HEK293 (cell line): ENCODE data around the gene HNRNPL.

ENCODE experiments used
- CTCF ChIA-PET: fragments of 350-600 bp; formaldehyde crosslinking; extraction: SDS; loops from one replicate; lab custom pipeline; 2021; ENCODE audit warnings: antibody characterized with exemption; lab: Yijun Ruan, JAX
- POLR2A ChIA-PET: fragments of 300-600 bp; formaldehyde crosslinking; extraction: SDS; loops from one replicate; lab custom pipeline; 2020; ENCODE audit warnings: antibody characterized with exemption, inconsistent platforms; lab: Yijun Ruan, JAX
- H3K27ac ChIP-seq: fragments of 200-500 bp; sonication (Bioruptor generic); 2 replicates; pipeline ENCODE4 v1.5.1; 2014; ENCODE audit warnings: low read depth, low read length, control low read depth, inconsistent platforms; ENCODE audit errors: extremely low read depth
- H3K36me3 ChIP-seq, 2 experiments: fragments of 200-500 bp in 1 of 2; sonication (Bioruptor generic) in 1 of 2; 1 replicate in 1 of 2; 2 replicates in 1 of 2; pipeline ENCODE4 v1.5.1; 2014 to 2017; ENCODE audit warnings: inconsistent platforms in 2 of 2, low read length in 2 of 2; ENCODE audit not compliant: control insufficient read depth in 2 of 2, insufficient read depth in 1 of 2
- H3K4me1 ChIP-seq: fragments of 200-500 bp; sonication (Bioruptor generic); 2 replicates; pipeline ENCODE4 v1.5.1; 2014; ENCODE audit warnings: mild to moderate bottlenecking, low read length, inconsistent platforms; ENCODE audit not compliant: control insufficient read depth, insufficient read depth
- H3K4me3 ChIP-seq: 2 replicates; pipeline ENCODE4 v1.5.1; 2011; ENCODE audit warnings: low read depth, mild to moderate bottlenecking, control low read depth, low read length, moderate library complexity
- H3K9me3 ChIP-seq: fragments of 200-500 bp; sonication (Bioruptor generic); 2 replicates; pipeline ENCODE4 v1.5.1; 2014; ENCODE audit warnings: low read depth, low read length, inconsistent platforms; ENCODE audit not compliant: control insufficient read depth, insufficient read depth
- ELK4 ChIP-seq: IDR thresholded peaks from 2 replicates; pipeline ENCODE4 v1.6.1; 2011; ENCODE audit warnings: mild to moderate bottlenecking, low read depth, low read length, borderline replicate concordance
- GLI4 ChIP-seq: fragments of 450-650 bp; formaldehyde crosslinking; IDR thresholded peaks from 2 replicates; pipeline ENCODE4 v1.5.1; 2016; ENCODE audit warnings: missing biosample characterization, missing genetic modification characterization
- GLIS2 ChIP-seq: fragments of 450-650 bp; formaldehyde crosslinking; IDR thresholded peaks from 2 replicates; pipeline ENCODE4 v1.5.1; 2016; ENCODE audit warnings: missing biosample characterization, missing genetic modification characterization
- KLF10 ChIP-seq: fragments of 450-650 bp; IDR thresholded peaks from 2 replicates; pipeline ENCODE4 v1.5.1; 2018; ENCODE audit warnings: missing biosample characterization, mild to moderate bottlenecking, missing genetic modification characterization
- PBX3 ChIP-seq: sonication (generic); formaldehyde crosslinking; IDR thresholded peaks from 2 replicates; pipeline ENCODE4 v1.8.1; 2022; ENCODE audit warnings: mild to moderate bottlenecking, moderate library complexity, missing genetic modification reagents
- ZBTB21 ChIP-seq: fragments of 450-650 bp; formaldehyde crosslinking; IDR thresholded peaks from 2 replicates; pipeline ENCODE4 v1.5.1; 2017; ENCODE audit warnings: missing biosample characterization, missing genetic modification characterization
- ZBTB26 ChIP-seq: fragments of 450-650 bp; formaldehyde crosslinking; optimal IDR thresholded peaks from 2 replicates; pipeline ENCODE3; 2016; ENCODE audit warnings: missing biosample characterization, mild to moderate bottlenecking, missing genetic modification characterization
- ZFP37 ChIP-seq: fragments of 450-650 bp; formaldehyde crosslinking; IDR thresholded peaks from 2 replicates; pipeline ENCODE4 v1.5.1; 2016; ENCODE audit warnings: missing biosample characterization, missing genetic modification characterization
- ZIC2 ChIP-seq: fragments of 450-650 bp; formaldehyde crosslinking; IDR thresholded peaks from 2 replicates; pipeline ENCODE4 v1.5.1; 2016; ENCODE audit warnings: missing biosample characterization, missing genetic modification characterization
- ZNF146 ChIP-seq: fragments of 450-650 bp; formaldehyde crosslinking; IDR thresholded peaks from 2 replicates; pipeline ENCODE4 v1.5.1; 2016; ENCODE audit warnings: missing biosample characterization, missing genetic modification characterization
- ZNF184 ChIP-seq: fragments of 450-650 bp; IDR thresholded peaks from 2 replicates; pipeline ENCODE4 v1.5.1; 2018; ENCODE audit warnings: missing biosample characterization, mild to moderate bottlenecking, missing genetic modification characterization
- ZNF202 ChIP-seq: fragments of 450-650 bp; formaldehyde crosslinking; IDR thresholded peaks from 2 replicates; pipeline ENCODE4 v1.5.1; 2016; ENCODE audit warnings: missing biosample characterization, missing genetic modification characterization, borderline replicate concordance
- ZNF214 ChIP-seq: fragments of 450-650 bp; formaldehyde crosslinking; IDR thresholded peaks from 2 replicates; pipeline ENCODE4 v1.5.1; 2017; ENCODE audit warnings: missing biosample characterization, mild to moderate bottlenecking, missing genetic modification characterization, borderline replicate concordance
- ZNF350 ChIP-seq: fragments of 450-650 bp; formaldehyde crosslinking; IDR thresholded peaks from 2 replicates; pipeline ENCODE4 v1.5.0; 2017; ENCODE audit warnings: missing biosample characterization, mild to moderate bottlenecking, missing genetic modification characterization
- ZNF394 ChIP-seq: fragments of 450-650 bp; formaldehyde crosslinking; IDR thresholded peaks from 2 replicates; pipeline ENCODE4 v1.5.1; 2016; ENCODE audit warnings: missing biosample characterization, missing genetic modification characterization, mild to moderate bottlenecking, moderate library complexity, borderline replicate concordance
- ZNF423 ChIP-seq: fragments of 450-650 bp; formaldehyde crosslinking; IDR thresholded peaks from 2 replicates; pipeline ENCODE4 v1.5.1; 2016; ENCODE audit warnings: missing biosample characterization, missing genetic modification characterization
- ZNF544 ChIP-seq: fragments of 450-650 bp; formaldehyde crosslinking; IDR thresholded peaks from 2 replicates; pipeline ENCODE4 v1.5.0; 2017; ENCODE audit warnings: missing biosample characterization, missing genetic modification characterization
- ZNF580 ChIP-seq: fragments of 450-650 bp; formaldehyde crosslinking; IDR thresholded peaks from 2 replicates; pipeline ENCODE4 v1.5.1; 2016; ENCODE audit warnings: missing biosample characterization, missing genetic modification characterization
- ZNF629 ChIP-seq: fragments of 450-650 bp; formaldehyde crosslinking; IDR thresholded peaks from 2 replicates; pipeline ENCODE4 v1.5.1; 2017; ENCODE audit warnings: missing biosample characterization, missing genetic modification characterization
- ZNF692 ChIP-seq: fragments of 450-650 bp; formaldehyde crosslinking; IDR thresholded peaks from 2 replicates; pipeline ENCODE4 v1.5.1; 2016; ENCODE audit warnings: missing biosample characterization, missing genetic modification characterization

Gene HNRNPL

GRCh38 chr19:38843175-38843758 is 6.5 kb downstream of the HNRNPL start:
- Histone ChIP-seq H3K4me1 (peaks cover 16% of the 10 kb centered on the region), H3K9me3 (no peaks in the 10 kb centered on the region), H3K36me3 (peaks cover 99 to 100% of the 10 kb centered on the region in 2 experiments), H3K4me3 (no peak overlapping the region)
- CTCF ChIA-PET: interaction anchor here (2.8 kb wide), 1 partner anchor 44 kb away, joined by 16 read pairs; no protein-coding TSS in a partner anchor
- POLR2A ChIA-PET: interaction anchor here (1.3 to 6.4 kb wide), 2 partner anchors 9 to 11 kb away, joined by 6 to 159 read pairs; partner anchors contain the start of gene ECH1
- TF ChIP-seq ZNF394 (tag by site-specific recombination) (no peak), ZBTB26 (tag by site-specific recombination) (peak; percentile 12), ZNF423 (tag by site-specific recombination) (no peak), ZNF202 (no peak), ZNF146 (tag by site-specific recombination) (no peak), GLI4 (tag by site-specific recombination) (no peak), ZNF692 (tag by site-specific recombination) (no peak), ZNF629 (tag by site-specific recombination) (no peak), ZBTB21 (no peak), ELK4 (no peak), PBX3 (CRISPR knock-in tag) (no peak), ZNF350 (tag by site-specific recombination) (no peak), ZFP37 (tag by site-specific recombination) (no peak), ZIC2 (tag by site-specific recombination) (0 out of 2 replicates have a peak, but pooled peaks have one; percentile 14), ZNF544 (tag by site-specific recombination) (no peak), ZNF184 (tag by site-specific recombination) (no peak), ZNF214 (tag by site-specific recombination) (no peak), KLF10 (tag by site-specific recombination) (no peak), ZNF580 (tag by site-specific recombination) (no peak), GLIS2 (tag by site-specific recombination) (peak; percentile 61; the same call in 1 of the 2 replicates)
- TF ChIP-seq, all 188 proteins: peak for 3
- H3K27ac ChIP-seq: peak overlapping the region; percentile 57
